RCC 7860 (cell line): ENCODE measurements around the gene ELK4.
A peak's percentile ranks its signal among the peaks of the same experiment; 100 is the strongest.

ENCODE experiments used
- DNase-seq: peaks from one replicate; pipeline ENCODE4 v3.0.0-alpha.2; 2015; ENCODE audit warnings: low spot score
- FAIRE-seq: peaks from 2 replicates; lab custom pipeline; 2012; peaks lifted over from hg19 to GRCh38; lab: Jason Lieb, UNC

Gene ELK4

DNA sequence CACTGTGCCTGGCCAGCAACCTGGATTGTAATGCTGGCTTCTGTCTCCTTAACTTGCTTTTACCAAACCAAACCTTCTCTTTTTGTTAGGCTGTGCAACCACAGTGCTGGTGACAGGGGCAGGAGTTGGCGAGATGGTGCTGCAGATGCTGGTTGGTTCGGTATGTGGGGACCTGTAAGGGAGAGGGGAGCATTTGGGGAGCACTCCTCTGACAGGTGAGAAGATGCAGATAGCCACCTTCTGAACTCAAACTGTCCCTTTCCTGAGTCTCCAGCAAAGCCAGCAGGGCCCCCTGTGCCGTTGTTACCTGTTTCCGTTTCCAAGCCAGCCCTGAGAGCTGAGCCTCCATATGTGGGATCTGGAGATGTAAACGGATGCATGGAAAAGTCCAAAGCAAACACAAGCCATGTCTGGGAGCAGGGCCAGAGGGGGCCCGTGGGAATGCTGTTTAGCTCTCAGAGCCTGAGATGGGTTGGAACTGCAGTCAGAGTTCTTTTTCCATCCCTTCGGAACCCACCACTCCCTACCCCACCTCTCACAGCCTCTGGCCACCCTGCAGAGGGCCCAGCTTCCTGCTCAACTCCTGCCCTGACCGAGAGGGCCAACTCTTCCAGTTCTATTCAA is 34.0 kb downstream of the ELK4 start:
- DNase-seq = no peak
- FAIRE-seq = no peak

DNA sequence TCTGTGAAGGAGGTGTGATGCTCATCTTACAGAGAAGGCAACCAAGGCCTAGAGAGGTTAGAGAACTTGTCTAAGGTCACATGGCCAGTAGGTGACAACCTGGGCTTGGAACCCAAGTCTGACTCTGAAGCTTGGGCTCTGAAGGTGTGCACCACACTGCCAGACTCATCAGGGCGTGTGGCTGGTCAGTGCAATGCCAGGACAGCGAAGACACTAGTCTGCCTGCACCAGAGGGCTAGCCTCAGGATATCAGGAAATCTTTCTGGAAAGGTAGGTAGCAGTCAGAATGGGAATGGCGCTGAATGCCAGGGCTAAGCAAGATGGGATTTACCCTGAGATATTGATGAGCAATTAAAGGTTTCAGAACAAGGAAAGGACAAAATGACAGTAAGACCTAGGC is 34.9 kb downstream of the ELK4 start:
- DNase-seq (no peak), FAIRE-seq (no peak)

GRCh38 chr1:205595861-205596260 is 36.0 kb downstream of the ELK4 start:
- FAIRE-seq (no peak), DNase-seq (no peak)

DNA sequence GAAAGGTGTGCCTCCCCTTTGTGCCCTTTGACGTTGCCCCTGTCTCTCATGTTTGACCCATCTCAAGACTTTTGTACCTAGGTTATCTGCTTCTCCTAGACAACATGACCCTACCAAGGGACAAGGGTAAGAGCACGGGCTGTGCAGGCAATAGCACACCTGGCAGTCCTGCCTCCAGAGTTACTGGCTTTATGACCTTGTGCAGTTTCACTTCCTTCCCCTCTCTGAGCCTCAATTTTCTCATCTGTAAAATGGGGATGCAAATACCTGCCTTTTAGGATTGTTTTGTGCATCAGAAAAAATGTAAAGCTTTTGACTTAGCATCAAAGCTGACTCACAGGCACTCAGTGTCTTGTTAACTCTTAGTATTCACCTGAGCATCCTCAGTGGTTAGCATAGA is 36.4 kb downstream of the ELK4 start:
- FAIRE-seq (no peak), DNase-seq (no peak)

- FAIRE-seq (no peak), DNase-seq (no peak)
These were observed 37.0 kb downstream of the ELK4 start for GRCh38 chr1:205594846-205595245.

DNA sequence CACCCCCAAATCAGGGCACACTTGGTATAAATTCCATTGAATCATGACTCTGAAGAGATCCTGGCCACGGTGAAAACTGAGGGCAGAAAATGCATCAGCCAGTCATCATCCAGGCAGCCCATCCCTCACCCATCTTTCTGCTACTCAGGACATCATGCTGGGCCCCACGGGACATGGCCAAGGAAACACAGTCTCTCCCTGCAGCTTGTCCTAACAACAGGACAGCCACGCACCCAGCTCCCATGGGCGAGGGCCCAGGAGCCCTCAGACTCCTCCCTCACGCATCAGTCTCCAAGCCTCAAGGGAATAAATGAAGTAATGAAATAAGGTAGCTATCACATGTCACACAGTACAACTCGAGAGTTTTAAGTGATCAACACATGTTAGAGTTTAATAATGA is 37.8 kb downstream of the ELK4 start:
- DNase-seq = no peak
- FAIRE-seq = no peak

DNA sequence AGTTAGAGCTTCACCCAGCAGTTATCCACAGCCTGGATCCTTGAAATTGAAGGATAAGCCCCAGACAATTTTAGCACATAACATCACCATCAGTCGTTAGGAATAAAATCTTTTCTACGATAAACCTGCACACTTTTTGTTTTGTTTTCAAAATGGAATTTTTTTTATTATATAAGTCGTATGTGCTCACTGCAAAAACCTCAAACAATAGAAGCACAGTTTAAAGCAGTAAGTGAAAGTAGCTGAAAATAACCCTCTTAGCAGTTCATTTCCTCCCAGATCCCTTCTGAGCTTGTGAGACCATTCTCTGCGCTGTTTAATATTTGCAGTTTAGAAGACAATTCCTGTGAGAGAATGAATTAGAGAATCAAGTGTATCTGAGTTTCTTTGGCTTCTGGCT is 38.3 kb downstream of the ELK4 start:
- DNase-seq (no peak), FAIRE-seq (no peak)

GRCh38 chr1:205592443-205593003 is 39.3 kb downstream of the ELK4 start:
- no peak for DNase-seq
- no peak for FAIRE-seq

- FAIRE-seq (no peak), DNase-seq (peak; percentile 64)
These were observed 40.1 kb downstream of the ELK4 start for GRCh38 chr1:205591522-205592351.

- FAIRE-seq (no peak), DNase-seq (no peak)
These were observed 40.9 kb downstream of the ELK4 start for GRCh38 chr1:205590777-205591513.

- FAIRE-seq (no peak), DNase-seq (no peak)
These were observed 41.4 kb downstream of the ELK4 start for GRCh38 chr1:205590457-205590768.

DNA sequence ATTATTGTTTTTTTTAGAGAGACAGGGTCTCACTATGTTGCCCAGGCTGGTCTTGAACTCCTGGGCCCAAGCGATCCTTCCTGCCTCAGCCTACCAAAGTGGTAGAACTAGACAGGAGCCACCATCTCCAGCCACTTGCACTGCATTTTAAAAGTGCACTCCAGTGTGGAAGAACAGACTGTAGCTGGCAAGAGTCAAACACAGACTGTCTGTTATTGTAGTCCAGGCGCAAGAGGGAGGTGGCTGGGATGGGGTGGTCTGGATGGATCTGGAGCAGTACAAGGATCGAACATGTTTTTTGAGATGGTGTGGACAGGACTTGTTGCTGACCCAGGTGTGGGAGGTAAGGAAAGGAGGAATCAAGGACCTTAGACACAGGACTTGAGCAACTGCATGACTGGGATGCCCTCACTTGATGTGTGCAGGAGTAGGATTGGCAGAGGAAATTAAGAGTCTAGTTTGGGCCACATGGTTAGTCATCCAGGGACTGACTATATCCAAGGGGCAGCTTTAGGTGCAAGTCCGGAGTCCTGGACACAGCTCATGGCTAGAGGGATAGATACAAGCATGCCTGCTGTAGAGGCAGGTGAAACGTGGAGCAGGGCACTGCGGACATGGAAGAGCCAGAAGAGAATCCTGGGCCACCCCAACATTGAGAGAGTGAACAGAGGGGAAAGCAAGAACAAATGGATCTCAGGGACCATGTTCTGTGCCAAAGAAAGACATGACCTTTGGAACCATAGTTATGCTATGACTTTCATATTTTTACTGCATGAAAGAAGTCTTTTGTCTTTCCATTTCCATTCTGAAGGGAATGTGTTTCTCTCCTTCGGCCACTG is 42.0 kb downstream of the ELK4 start:
- no peak for FAIRE-seq
- DNase-seq = no peak

- FAIRE-seq (no peak), DNase-seq (no peak)
These were observed 42.8 kb downstream of the ELK4 start for GRCh38 chr1:205589046-205589445.

DNA sequence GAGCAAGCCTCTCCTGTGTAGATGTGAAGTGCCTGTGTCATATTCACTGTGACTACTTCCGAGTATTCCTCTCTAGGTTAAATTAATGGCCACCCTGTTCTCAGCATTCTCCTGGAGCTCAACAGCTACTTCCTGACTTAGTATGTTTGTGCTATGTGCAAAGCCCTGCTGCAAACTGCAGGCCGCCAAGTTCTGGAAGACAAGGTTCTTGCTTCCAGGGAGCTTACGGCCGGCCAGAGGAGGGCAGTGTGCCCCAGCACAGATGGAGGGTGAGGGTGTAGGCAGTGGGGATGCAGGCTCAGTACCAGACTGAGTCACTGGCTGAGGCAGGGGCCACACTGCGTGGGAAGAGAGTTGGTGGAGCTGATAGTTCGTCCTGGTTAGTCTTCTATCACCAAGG is 43.2 kb downstream of the ELK4 start:
- no peak for FAIRE-seq
- DNase-seq = no peak

GRCh38 chr1:205587581-205587980 is 44.2 kb downstream of the ELK4 start:
- DNase-seq = no peak

GRCh38 chr1:205585835-205586785 is 45.7 kb downstream of the ELK4 start:
- FAIRE-seq = no peak
- DNase-seq = no peak

More at GRCh38 chr1:205587581-205587980, 44.2 kb downstream of the ELK4 start:
- no peak for FAIRE-seq

- FAIRE-seq = no peak
These were observed 46.5 kb downstream of the ELK4 start for GRCh38 chr1:205585169-205585834.

GRCh38 chr1:205584732-205585131 is 47.1 kb downstream of the ELK4 start:
- no peak for FAIRE-seq
- no peak for DNase-seq

More at GRCh38 chr1:205585169-205585834, 46.5 kb downstream of the ELK4 start:
- no peak for DNase-seq
